ENCODE measurements around the gene CAD. TPM values are rescaled to one million over a fixed set of nuclear protein-coding genes. Genes with fewer than 3 reads are reported as not detected.

CAD gene
- total and polyA plus RNA-seq, 4 donors: 6.3 to 23.2 (median 13.5) TPM

DNA sequence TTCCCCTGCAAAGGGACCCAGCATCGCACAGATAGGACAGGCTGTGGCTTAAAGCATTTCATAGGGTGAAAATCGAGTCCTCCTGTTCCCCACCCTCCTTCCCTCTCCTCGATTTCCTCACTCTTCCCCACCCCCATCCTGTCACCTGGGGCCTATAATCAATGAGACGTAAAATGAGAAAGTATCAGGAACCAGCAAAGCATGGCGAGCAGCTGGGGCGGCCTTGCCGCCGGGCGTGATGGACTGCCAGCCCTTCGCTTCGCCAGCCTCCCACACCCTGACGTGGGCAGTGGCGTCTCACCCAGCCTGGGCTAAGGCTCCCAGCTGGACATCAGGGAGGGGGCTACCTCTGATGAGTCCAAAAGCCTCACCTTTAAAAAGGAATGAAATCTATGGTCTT, 34.6 kb downstream of the CAD start:
- H3K9ac ChIP-seq (ENCODE audit: low read depth in 1 of 2, low read length in 2 of 2): no peak overlapping the region

More for the DNA sequence above, 34.6 kb downstream of the CAD start:
- H3K27ac ChIP-seq (ENCODE audit: low read depth in 1 of 2, low read length in 2 of 2): no peak overlapping the region
- no peaks in the 10 kb centered on the region for H3K36me3 ChIP-seq (ENCODE audit: control insufficient read depth in 4 of 4, insufficient read depth in 3 of 4, low read depth in 1 of 4, low read length in 3 of 4)
- WGBS: 86% methylated on average over 13 of the region's 13 CpGs
- H3K4me1 ChIP-seq (ENCODE audit: control insufficient read depth in 4 of 4, insufficient read depth in 4 of 4, low read length in 3 of 4): peaks cover 0 to 7% (median 3%) of the 10 kb centered on the region in 4 donors
- H3K9me3 ChIP-seq (ENCODE audit: control insufficient read depth in 4 of 4, low read length in 3 of 4): no peaks in the 10 kb centered on the region
- TF ChIP-seq MAX (IDR thresholded peaks at IDR 0.05) (no peak), HNF4G (IDR thresholded peaks at IDR 0.05) (no peak), CTCF (IDR thresholded peaks at IDR 0.05; ENCODE audit: low read depth, low read length, missing input control) (no peak), SP1 (IDR thresholded peaks at IDR 0.05) (no peak), GABPA (IDR thresholded peaks at IDR 0.05 in 1 of 2, conservative IDR thresholded peaks at IDR 0.05 in 1 of 2) (no peak), YY1 (IDR thresholded peaks at IDR 0.05) (no peak), NR2F2 (IDR thresholded peaks at IDR 0.05) (no peak), EGR1 (IDR thresholded peaks at IDR 0.05; ENCODE audit: low read depth in 2 of 2) (no peak), RAD21 (IDR thresholded peaks at IDR 0.05) (no peak), HNF4A (conservative IDR thresholded peaks at IDR 0.05) (no peak), RXRA (IDR thresholded peaks at IDR 0.05) (no peak)
- TF ChIP-seq, protein P1, sequence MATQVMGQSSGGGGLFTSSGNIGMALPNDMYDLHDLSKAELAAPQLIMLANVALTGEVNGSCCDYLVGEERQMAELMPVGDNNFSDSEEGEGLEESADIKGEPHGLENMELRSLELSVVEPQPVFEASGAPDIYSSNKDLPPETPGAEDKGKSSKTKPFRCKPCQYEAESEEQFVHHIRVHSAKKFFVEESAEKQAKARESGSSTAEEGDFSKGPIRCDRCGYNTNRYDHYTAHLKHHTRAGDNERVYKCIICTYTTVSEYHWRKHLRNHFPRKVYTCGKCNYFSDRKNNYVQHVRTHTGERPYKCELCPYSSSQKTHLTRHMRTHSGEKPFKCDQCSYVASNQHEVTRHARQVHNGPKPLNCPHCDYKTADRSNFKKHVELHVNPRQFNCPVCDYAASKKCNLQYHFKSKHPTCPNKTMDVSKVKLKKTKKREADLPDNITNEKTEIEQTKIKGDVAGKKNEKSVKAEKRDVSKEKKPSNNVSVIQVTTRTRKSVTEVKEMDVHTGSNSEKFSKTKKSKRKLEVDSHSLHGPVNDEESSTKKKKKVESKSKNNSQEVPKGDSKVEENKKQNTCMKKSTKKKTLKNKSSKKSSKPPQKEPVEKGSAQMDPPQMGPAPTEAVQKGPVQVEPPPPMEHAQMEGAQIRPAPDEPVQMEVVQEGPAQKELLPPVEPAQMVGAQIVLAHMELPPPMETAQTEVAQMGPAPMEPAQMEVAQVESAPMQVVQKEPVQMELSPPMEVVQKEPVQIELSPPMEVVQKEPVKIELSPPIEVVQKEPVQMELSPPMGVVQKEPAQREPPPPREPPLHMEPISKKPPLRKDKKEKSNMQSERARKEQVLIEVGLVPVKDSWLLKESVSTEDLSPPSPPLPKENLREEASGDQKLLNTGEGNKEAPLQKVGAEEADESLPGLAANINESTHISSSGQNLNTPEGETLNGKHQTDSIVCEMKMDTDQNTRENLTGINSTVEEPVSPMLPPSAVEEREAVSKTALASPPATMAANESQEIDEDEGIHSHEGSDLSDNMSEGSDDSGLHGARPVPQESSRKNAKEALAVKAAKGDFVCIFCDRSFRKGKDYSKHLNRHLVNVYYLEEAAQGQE (IDR thresholded peaks at IDR 0.05): no peak
- TF ChIP-seq, protein P2, sequence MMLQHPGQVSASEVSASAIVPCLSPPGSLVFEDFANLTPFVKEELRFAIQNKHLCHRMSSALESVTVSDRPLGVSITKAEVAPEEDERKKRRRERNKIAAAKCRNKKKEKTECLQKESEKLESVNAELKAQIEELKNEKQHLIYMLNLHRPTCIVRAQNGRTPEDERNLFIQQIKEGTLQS (IDR thresholded peaks at IDR 0.05): no peak
- TF ChIP-seq, protein P3, sequence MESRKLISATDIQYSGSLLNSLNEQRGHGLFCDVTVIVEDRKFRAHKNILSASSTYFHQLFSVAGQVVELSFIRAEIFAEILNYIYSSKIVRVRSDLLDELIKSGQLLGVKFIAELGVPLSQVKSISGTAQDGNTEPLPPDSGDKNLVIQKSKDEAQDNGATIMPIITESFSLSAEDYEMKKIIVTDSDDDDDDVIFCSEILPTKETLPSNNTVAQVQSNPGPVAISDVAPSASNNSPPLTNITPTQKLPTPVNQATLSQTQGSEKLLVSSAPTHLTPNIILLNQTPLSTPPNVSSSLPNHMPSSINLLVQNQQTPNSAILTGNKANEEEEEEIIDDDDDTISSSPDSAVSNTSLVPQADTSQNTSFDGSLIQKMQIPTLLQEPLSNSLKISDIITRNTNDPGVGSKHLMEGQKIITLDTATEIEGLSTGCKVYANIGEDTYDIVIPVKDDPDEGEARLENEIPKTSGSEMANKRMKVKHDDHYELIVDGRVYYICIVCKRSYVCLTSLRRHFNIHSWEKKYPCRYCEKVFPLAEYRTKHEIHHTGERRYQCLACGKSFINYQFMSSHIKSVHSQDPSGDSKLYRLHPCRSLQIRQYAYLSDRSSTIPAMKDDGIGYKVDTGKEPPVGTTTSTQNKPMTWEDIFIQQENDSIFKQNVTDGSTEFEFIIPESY (IDR thresholded peaks at IDR 0.05): no peak
- H3K27me3 ChIP-seq (ENCODE audit: control insufficient read depth in 4 of 4, insufficient read depth in 4 of 4, low read length in 3 of 4): peaks cover 0 to 2% (median 0%) of the 10 kb centered on the region in 4 donors
- H3K4me3 ChIP-seq (ENCODE audit: low read depth in 1 of 3, low read length in 3 of 3): no peak overlapping the region
- no peak for DNase-seq (ENCODE audit: low spot score)

All from liver (tissue), 9 donors.